ENCODE results near the gene DISC1.

DISC1 gene

DNA sequence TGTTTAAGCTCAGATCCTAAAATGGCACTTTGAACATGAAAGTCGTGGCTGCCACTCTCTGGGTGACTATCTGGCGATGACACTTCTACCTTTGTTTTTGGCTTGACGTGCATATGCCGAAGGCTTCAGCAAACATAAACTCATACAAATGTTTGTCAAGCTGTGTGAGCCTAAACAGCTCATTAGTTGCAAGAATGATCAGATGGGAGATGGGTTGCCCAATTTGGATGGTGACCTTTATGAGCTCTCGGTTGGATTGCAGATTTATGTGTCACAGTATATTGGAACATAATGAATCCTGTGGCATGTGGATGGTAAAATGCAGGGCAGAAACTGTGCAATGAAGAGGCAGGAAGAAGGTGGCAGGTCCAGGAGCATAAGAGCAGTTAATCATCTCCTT, 229.3 kb downstream of the DISC1 start:
- Histone ChIP-seq H3K36me3 (ENCODE audit: low read depth) (no peaks in the 10 kb centered on the region), H3K4me3 (ENCODE audit: severe bottlenecking) (no peak overlapping the region), H3K9me3 (ENCODE audit: severe bottlenecking) (no peaks in the 10 kb centered on the region), H3K27ac (ENCODE audit: poor library complexity, severe bottlenecking) (no peak overlapping the region), H3K4me1 (ENCODE audit: insufficient read depth, poor library complexity, severe bottlenecking) (no peaks in the 10 kb centered on the region), H3K27me3 (ENCODE audit: insufficient read depth, poor library complexity, severe bottlenecking) (no peaks in the 10 kb centered on the region)
- TF ChIP-seq, protein P1, sequence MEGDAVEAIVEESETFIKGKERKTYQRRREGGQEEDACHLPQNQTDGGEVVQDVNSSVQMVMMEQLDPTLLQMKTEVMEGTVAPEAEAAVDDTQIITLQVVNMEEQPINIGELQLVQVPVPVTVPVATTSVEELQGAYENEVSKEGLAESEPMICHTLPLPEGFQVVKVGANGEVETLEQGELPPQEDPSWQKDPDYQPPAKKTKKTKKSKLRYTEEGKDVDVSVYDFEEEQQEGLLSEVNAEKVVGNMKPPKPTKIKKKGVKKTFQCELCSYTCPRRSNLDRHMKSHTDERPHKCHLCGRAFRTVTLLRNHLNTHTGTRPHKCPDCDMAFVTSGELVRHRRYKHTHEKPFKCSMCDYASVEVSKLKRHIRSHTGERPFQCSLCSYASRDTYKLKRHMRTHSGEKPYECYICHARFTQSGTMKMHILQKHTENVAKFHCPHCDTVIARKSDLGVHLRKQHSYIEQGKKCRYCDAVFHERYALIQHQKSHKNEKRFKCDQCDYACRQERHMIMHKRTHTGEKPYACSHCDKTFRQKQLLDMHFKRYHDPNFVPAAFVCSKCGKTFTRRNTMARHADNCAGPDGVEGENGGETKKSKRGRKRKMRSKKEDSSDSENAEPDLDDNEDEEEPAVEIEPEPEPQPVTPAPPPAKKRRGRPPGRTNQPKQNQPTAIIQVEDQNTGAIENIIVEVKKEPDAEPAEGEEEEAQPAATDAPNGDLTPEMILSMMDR (IDR thresholded peaks at IDR 0.05; ENCODE audit: poor library complexity, severe bottlenecking) = no peak
- DNase-seq (ENCODE audit: low spot score) (no peak), ATAC-seq (ENCODE audit: low read depth) (no peak)

DNA sequence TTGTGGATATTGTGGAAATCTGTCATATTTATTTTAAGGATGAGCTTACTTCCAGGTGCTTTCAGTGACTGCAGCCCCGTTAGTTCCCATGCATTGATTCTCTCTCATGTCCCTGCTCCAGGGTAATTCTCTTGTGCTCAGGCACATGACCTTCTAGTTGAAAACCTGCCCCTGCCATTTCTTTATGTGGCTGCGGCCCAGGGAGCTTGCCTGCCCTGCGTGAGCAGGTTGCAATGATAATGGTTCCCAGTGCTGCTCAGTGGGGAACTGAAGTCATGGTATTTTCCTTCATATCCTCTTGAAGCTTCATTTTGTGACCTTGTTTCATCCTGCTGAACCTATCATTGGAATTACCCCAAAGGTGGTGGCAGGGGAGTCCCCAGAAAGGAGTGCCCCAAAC, 229.8 kb downstream of the DISC1 start:
- DNase-seq (ENCODE audit: low spot score) (no peak), ATAC-seq (ENCODE audit: low read depth) (no peak)
- TF ChIP-seq, protein P1 (IDR thresholded peaks at IDR 0.05; ENCODE audit: poor library complexity, severe bottlenecking) = no peak
- Histone ChIP-seq H3K4me3 (ENCODE audit: severe bottlenecking) (no peak overlapping the region), H3K27ac (ENCODE audit: poor library complexity, severe bottlenecking) (no peak overlapping the region), H3K36me3 (ENCODE audit: low read depth) (no peaks in the 10 kb centered on the region), H3K27me3 (ENCODE audit: insufficient read depth, poor library complexity, severe bottlenecking) (no peaks in the 10 kb centered on the region), H3K4me1 (ENCODE audit: insufficient read depth, poor library complexity, severe bottlenecking) (no peaks in the 10 kb centered on the region), H3K9me3 (ENCODE audit: severe bottlenecking) (no peaks in the 10 kb centered on the region)

DNA sequence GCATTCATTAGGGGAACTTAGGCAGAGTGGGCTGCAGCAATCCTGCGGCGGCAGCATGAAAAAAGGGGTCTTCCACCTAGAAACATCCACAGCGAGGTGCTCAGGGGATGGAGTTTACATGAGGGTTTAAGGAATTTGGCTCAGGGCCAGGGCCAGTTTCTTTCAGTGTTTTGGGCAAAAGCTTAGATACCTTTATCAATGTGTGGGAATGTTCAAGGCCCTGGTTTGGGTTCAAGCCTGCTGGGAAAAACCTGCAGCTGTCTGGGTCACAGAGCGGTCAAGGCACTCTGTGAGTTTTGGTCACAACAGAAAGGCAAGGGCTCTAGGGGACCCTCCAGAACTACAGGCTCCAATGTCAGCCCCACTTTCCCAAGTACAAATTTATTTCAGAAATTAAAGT, 230.3 kb downstream of the DISC1 start:
- H3K4me3 ChIP-seq (ENCODE audit: severe bottlenecking) = no peak overlapping the region
- ATAC-seq (ENCODE audit: low read depth) = no peak
- H3K36me3 ChIP-seq (ENCODE audit: low read depth) = no peaks in the 10 kb centered on the region
- no peak for DNase-seq (ENCODE audit: low spot score)
- no peaks in the 10 kb centered on the region for H3K27me3 ChIP-seq (ENCODE audit: insufficient read depth, poor library complexity, severe bottlenecking)
- no peaks in the 10 kb centered on the region for H3K4me1 ChIP-seq (ENCODE audit: insufficient read depth, poor library complexity, severe bottlenecking)
- H3K9me3 ChIP-seq (ENCODE audit: severe bottlenecking) = no peaks in the 10 kb centered on the region
- no peak overlapping the region for H3K27ac ChIP-seq (ENCODE audit: poor library complexity, severe bottlenecking)
- TF ChIP-seq, protein P1 (IDR thresholded peaks at IDR 0.05; ENCODE audit: poor library complexity, severe bottlenecking) = no peak

DNA sequence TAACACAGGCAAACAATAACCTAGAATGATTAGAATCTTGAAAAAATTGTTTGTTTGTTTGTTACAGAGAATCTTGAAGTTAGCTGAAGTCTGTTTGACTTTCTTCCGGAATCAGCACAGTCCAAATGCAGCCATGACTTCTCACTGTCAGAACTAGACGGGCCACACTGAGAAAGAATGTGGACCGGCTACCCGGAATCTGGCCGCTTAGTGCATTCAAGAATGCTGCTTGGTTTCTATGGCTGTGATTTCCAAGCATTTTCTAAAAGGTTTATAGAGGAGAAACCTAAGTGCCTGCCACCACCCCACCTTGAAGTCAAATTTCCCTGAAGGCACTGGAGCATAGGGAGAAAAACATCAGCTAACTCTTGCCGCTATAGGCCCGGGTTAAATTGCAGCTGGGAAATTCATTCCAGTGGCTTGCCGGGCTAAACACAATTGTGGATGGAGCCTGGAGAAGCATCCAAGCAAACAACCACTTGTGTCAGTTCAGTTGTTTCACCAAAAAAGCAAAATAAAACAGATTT, 231.1 kb downstream of the DISC1 start:
- TF ChIP-seq, protein P1 (IDR thresholded peaks at IDR 0.05; ENCODE audit: poor library complexity, severe bottlenecking) = no peak
- H3K27ac ChIP-seq (ENCODE audit: poor library complexity, severe bottlenecking) = no peak overlapping the region
- H3K4me1 ChIP-seq (ENCODE audit: insufficient read depth, poor library complexity, severe bottlenecking) = no peaks in the 10 kb centered on the region
- H3K4me3 ChIP-seq (ENCODE audit: severe bottlenecking) = no peak overlapping the region
- no peak for ATAC-seq (ENCODE audit: low read depth)
- no peaks in the 10 kb centered on the region for H3K9me3 ChIP-seq (ENCODE audit: severe bottlenecking)
- DNase-seq (ENCODE audit: low spot score) = no peak
- H3K36me3 ChIP-seq (ENCODE audit: low read depth) = no peaks in the 10 kb centered on the region
- no peaks in the 10 kb centered on the region for H3K27me3 ChIP-seq (ENCODE audit: insufficient read depth, poor library complexity, severe bottlenecking)

DNA sequence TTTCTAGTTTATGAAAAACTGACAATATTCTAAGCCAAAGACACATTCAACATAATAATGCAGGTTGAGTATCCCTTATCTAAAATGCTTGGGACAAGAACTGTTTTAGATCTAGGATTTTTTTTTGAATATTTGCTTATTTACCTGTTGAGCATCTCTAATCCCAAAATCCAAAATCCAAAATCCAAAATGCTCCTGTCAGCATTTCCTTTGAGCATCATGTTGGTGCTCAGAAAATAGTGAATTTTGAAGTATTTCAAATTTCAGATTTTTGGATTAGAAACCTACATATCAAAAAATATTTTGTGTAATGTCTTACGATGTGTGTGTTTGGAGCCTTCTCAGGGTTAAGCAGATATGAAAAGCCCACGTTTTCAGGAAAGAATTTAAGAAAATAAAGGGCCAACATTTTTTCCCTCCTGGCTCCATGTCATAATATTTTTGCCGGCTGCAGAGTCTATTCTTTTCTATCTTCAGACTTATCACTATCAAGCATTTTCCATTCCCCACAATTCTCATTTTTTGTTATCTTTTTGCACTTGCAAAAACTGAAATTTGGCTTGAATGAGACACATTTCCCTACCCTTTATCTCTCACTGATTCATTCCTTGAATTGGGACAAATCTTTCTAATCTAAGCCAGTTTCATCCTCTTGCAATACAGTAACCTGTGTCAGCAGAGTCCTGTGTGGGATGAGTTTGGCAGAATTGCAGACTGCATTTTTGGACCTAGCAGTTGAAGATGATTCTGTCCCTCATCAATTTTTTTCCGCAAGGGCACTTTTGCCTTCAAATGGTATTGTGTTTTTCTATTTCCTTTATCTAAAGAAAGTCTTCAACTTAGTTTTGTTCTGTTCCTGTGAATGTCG, 233.9 kb downstream of the DISC1 start:
- Histone ChIP-seq H3K4me1 (ENCODE audit: insufficient read depth, poor library complexity, severe bottlenecking) (no peaks in the 10 kb centered on the region), H3K27ac (ENCODE audit: poor library complexity, severe bottlenecking) (no peak overlapping the region), H3K9me3 (ENCODE audit: severe bottlenecking) (no peaks in the 10 kb centered on the region), H3K27me3 (ENCODE audit: insufficient read depth, poor library complexity, severe bottlenecking) (no peaks in the 10 kb centered on the region), H3K4me3 (ENCODE audit: severe bottlenecking) (no peak overlapping the region), H3K36me3 (ENCODE audit: low read depth) (no peaks in the 10 kb centered on the region)
- DNase-seq (ENCODE audit: low spot score) (no peak), ATAC-seq (ENCODE audit: low read depth) (no peak)
- TF ChIP-seq, protein P1 (IDR thresholded peaks at IDR 0.05; ENCODE audit: poor library complexity, severe bottlenecking) = no peak

Data from RWPE2 (cell line).